ENCODE results near the gene TMEM116. TPM values are rescaled to one million over a fixed set of nuclear protein-coding genes. Genes with fewer than 3 reads are reported as not detected.

The TMEM116 gene
- total and polyA plus RNA-seq, 10 of the 15 experiments (the other 5 are each of a cell fraction or from before 2014, with no cell fraction given): 6.0 to 25.7 (median 8.5) TPM

- BruUV-seq (replicated peaks): no TSS peak
- no peaks in the 10 kb centered on the region for H3K27me3 ChIP-seq (replicated peaks in 1 of 2; ENCODE audit: control insufficient read depth in 2 of 2, insufficient read depth in 2 of 2, low read length in 1 of 2)
- no peak overlapping the region for H3K27ac ChIP-seq (ENCODE audit: control insufficient read depth, insufficient read depth)
- ChIA-PET CTCF (no interaction called here), RAD21 (ENCODE audit: unreplicated experiment) (no interaction called here), SMC1A (ENCODE audit: uncharacterized antibody, unreplicated experiment) (no interaction called here), POLR2A (no interaction called here)
- intact Hi-C loops (cut with micrococcal nuclease; ENCODE audit: unreplicated experiment): no loop called here
- no peak overlapping the region for H2AFZ ChIP-seq (ENCODE audit: control insufficient read depth, low read depth, low read length)
- no peak for ATAC-seq
- no peaks in the 10 kb centered on the region for H3K4me1 ChIP-seq (ENCODE audit: control insufficient read depth, insufficient read depth, low read length)
- no peak for FAIRE-seq
- no peaks in the 10 kb centered on the region for H4K20me1 ChIP-seq (ENCODE audit: control insufficient read depth, insufficient read depth)
- H3K9me3 ChIP-seq (replicated peaks; ENCODE audit: control insufficient read depth, insufficient read depth, low read length): no peaks in the 10 kb centered on the region; the same call in 2 of the 3 replicates
- no peak overlapping the region for H3K4me2 ChIP-seq (ENCODE audit: control insufficient read depth, insufficient read depth)
- no peaks in the 10 kb centered on the region for H3K36me3 ChIP-seq (ENCODE audit: control insufficient read depth in 2 of 2, insufficient read depth in 2 of 2, low read length in 1 of 2)
- in situ Hi-C loops (cut with MboI): no loop called here
- WGBS (ENCODE audit: insufficient coverage, insufficient replicate concordance, low lambda C conversion rate, missing lambda C conversion rate): 100% methylated on average over 1 of the region's 1 CpG
- TF ChIP-seq RUNX3 (IDR thresholded peaks at IDR 0.05; ENCODE audit: low read length) (no peak), ZBTB11 (CRISPR knock-in tag; IDR thresholded peaks at IDR 0.05) (no peak), CHD2 (IDR thresholded peaks at IDR 0.05; ENCODE audit: borderline replicate concordance, low read depth, low read length) (no peak), RCOR1 (conservative IDR thresholded peaks at IDR 0.05; ENCODE audit: low read depth, low read length) (no peak), JUND (IDR thresholded peaks at IDR 0.05; ENCODE audit: low read depth, low read length) (no peak), RELA (IDR thresholded peaks at IDR 0.05; ENCODE audit: borderline replicate concordance, partially characterized antibody) (no peak), TCF3 (IDR thresholded peaks at IDR 0.05; ENCODE audit: borderline replicate concordance, insufficient read depth, low read depth, low read length) (no peak), STAT1 (conservative IDR thresholded peaks at IDR 0.05) (no peak), TCF7 (IDR thresholded peaks at IDR 0.05; ENCODE audit: borderline replicate concordance) (no peak)
- no peak overlapping the region for H3K9ac ChIP-seq (ENCODE audit: control insufficient read depth, insufficient read depth, low read length)
- H3K79me2 ChIP-seq (ENCODE audit: control insufficient read depth, insufficient read depth, low read length): no peaks in the 10 kb centered on the region
- no peak for DNase-seq (ENCODE audit: low read depth, low spot score)
- H3K4me3 ChIP-seq: no peak overlapping the region
These were observed 105.2 kb downstream of the TMEM116 start for GRCh38 chr12:111907740-111908139.

All from GM12878 (cell line).